GM21447 (cell line): ENCODE data around the gene PARP2.
"Not testable (repeated sequence)": the region's sequence is repeated elsewhere in the genome, so short reads cannot be mapped to it uniquely, and the experiment has no call there.

Experiments used
- ATAC-seq: cut with Tn5 transposase; IDR thresholded peaks from one replicate; pipeline ENCODE4 v1.9.1; 2021; ENCODE audit not compliant: unreplicated experiment

Gene PARP2

DNA sequence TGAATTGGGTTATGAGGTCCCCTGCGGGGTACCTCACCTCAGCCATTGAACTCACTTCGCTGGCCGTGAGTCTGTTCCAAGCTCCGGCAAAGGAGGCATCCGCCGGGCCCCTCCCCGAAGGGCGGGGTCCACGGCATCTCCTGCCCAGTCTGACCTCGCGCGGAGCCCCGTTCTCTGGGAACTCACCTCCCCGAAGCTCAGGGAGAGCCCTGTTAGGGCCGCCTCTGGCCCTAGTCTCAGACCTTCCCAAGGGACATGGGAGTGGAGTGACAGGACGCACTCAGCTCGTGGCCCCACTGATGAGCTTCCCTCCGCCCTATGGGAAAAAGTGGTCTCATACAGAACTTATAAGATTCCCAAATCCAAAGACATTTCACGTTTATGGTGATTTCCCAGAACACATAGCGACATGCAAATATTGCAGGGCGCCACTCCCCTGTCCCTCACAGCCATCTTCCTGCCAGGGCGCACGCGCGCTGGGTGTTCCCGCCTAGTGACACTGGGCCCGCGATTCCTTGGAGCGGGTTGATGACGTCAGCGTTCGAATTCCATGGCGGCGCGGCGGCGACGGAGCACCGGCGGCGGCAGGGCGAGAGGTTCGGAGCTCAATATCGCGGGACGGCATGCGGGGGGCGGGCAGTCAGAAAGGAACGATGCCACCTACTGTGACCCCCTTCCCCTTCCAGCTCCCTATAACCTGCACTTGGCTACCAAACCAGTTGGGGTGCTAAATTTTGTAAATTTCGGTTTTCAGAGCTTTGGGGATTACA is at the start of gene PARP2:
TSS of gene PARP2 (plus strand) at position 544 of the 770 bp plus-strand sequence. CDS start at position 551, 7 bp downstream.
- peak; percentile 87 for ATAC-seq

GRCh38 chr14:20294636-20295035 is 48.8 kb upstream of the PARP2 start:
- ATAC-seq: no peak

- ATAC-seq: peak; percentile 81
These were observed 48.4 kb upstream of the PARP2 start for GRCh38 chr14:20295067-20295466.

GRCh38 chr14:20302042-20302755 is 41.2 kb upstream of the PARP2 start:
- no peak for ATAC-seq

- ATAC-seq: peak; percentile 95
These were observed 38.0 kb upstream of the PARP2 start, which contains the start of gene TTC5 for GRCh38 chr14:20305265-20306078. TTC5 (minus strand) TSS chr14:20305951; CDS start chr14:20305937, 14 bp downstream.

GRCh38 chr14:20306079-20306423 is 37.4 kb upstream of the PARP2 start:
- no peak for ATAC-seq

DNA sequence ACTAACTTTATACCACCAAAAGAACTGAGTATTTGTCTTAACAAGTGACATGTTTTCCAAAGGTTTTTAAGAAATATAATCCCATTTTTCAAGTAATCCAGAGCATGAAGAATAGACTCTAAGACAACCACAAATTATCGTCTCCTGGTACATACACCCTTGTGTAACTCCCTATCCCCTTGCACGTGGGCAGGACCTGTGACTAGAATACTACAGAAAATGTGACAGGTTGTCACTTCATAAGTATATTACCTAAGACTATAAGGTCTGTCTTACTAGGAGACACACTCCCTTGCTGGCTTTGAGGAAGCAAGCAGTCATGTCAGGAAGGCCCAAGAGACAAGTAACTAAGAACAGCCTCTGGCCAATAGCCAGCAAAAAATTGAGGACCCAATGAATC is 29.4 kb upstream of the PARP2 start:
- no peak for ATAC-seq

GRCh38 chr14:20317720-20318119 is 25.7 kb upstream of the PARP2 start:
- ATAC-seq: no peak

GRCh38 chr14:20327005-20327869 is 16.2 kb upstream of the PARP2 start:
- ATAC-seq: peak; percentile 59

DNA sequence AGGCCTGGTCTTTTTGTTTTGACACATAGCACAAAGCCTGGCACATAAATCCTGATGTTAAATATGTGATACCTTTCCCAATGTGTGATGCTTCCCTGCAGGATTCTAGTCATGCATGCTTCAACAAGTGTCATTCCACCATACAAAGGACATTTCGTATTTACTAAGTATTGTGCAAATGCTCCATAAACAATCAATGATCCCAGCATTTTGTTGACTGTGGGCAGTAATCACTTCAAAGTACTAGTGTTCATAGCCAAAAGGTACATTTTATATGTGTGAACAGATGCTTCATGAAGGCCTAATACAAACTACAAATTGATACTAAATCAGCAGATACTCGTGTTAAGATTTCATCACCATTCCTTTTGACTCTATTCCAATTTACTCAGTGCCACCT is 14.7 kb upstream of the PARP2 start:
- ATAC-seq: no peak

DNA sequence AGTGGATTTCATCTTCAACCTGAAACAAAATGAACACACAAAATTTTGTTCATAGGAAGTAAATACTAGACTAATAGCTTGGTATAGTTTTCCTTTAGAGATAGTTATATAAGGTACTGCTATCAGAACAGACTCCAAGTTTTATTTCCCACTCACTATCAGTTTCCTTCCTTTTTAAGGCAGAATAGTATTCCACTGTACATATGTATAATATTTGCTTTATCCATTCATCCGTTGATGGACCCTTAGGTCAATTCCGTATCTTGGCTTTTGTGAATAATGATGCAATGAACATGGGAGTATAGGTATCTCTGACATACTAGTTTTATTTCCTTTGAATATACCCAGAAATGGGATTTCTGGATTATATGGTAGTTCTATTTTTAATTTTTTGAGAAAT is 14.1 kb upstream of the PARP2 start:
- no peak for ATAC-seq

- ATAC-seq: no peak
These were observed 12.3 kb upstream of the PARP2 start for GRCh38 chr14:20331053-20331613.

- ATAC-seq: no peak
These were observed 11.0 kb upstream of the PARP2 start for GRCh38 chr14:20332431-20332787.

GRCh38 chr14:20332788-20333493 is 10.5 kb upstream of the PARP2 start, which contains the start of gene CCNB1IP1:
CCNB1IP1 (minus strand) TSS chr14:20333279; CDS start chr14:20316523, 16,756 bp downstream.
- peak; percentile 99 for ATAC-seq

GRCh38 chr14:20333494-20333841 is 10.0 kb upstream of the PARP2 start:
- no peak for ATAC-seq

GRCh38 chr14:20334017-20334416 is 9.4 kb upstream of the PARP2 start:
- ATAC-seq: no peak

GRCh38 chr14:20341032-20341431 is 2.4 kb upstream of the PARP2 start:
- ATAC-seq: not testable (repeated sequence)

DNA sequence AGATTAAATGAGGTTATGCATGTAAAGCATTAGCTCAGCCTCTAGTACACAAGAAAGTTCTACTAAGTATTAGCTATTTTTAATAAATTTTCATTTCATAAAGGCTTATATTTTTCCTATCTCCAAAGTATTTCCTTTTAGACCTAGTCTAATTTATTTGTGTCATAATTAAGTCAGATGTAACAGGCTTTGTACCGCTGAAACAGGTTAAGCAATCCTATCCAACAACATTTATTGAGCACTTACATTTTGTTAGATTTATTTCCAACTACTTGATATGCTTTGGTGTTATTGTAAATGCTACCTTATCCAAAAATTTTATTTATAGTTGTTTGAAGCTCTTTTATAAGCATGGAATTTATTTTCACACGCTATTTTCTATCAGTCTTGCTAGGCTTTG is 1.8 kb upstream of the PARP2 start:
- no peak for ATAC-seq

- no peak for ATAC-seq
These were observed 406 bp downstream of the PARP2 start for GRCh38 chr14:20343862-20344220.

DNA sequence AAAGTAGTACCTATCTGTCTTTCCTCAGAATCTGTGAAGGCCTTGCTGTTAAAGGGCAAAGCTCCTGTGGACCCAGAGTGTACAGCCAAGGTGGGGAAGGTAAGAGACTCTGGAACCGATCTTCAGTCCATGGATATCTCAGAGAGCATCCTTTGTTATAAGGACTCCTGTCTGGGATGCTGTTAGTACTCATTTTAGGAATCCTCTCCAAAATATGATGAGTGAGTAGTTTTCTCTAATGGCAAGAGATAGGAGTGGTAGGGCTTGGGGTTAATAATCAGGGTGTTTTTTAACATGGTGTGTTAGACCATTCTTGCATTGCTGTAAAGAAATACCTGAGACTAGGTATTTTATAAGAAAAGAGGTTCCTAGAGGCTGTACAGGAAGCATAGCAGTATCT is 1.9 kb downstream of the PARP2 start:
- no peak for ATAC-seq
